ENCODE measurements around the gene LMO2. TPM values are rescaled to one million over a fixed set of nuclear protein-coding genes. Genes with fewer than 3 reads are reported as not detected.
A peak's percentile ranks its signal among the peaks of the same experiment; 100 is the strongest.

Gene LMO2
- total and polyA plus RNA-seq, 2 donors (not counting 1 experiment from before 2014, with no cell fraction given) = 6.2 to 10.7 TPM

DNA sequence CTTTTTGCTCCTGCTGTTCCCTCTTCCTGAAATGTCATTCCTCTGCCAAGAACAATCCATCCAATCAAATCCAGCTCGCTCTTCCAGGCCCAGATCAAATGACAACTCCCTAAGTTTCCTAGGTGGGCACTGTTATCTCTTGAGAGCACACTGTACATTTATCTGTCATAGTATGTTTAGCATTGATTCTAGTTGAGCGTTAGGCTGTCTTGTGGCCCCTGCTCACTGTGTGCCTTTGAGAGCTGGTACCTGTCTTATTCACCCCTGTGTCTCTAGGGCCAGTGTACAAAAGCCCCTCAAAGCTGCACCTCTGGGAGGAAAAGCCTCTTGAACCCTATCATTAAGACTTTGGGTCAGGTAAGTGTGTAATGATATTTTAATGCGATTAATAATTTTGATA lies 7.1 kb upstream of the LMO2 start:
- Histone ChIP-seq H3K27ac (ENCODE audit: low read length in 2 of 2) (no peak overlapping the region), H3K4me2 (replicated peaks; ENCODE audit: low read depth, low read length, poor library complexity, severe bottlenecking) (no peak overlapping the region), H3K27me3 (replicated peaks in 1 of 4; ENCODE audit: control extremely low read depth in 1 of 4, control insufficient read depth in 3 of 4, insufficient read depth in 4 of 4, low read length in 3 of 4) (no peaks in the 10 kb centered on the region), H4K20me1 (ENCODE audit: control insufficient read depth, insufficient read depth, low read length, poor library complexity, severe bottlenecking) (no peaks in the 10 kb centered on the region), H2AFZ (ENCODE audit: insufficient read depth, low read depth, low read length, poor library complexity, severe bottlenecking) (no peak overlapping the region), H3K9me3 (ENCODE audit: control extremely low read depth in 1 of 3, control insufficient read depth in 2 of 3, insufficient read depth in 1 of 3, low read length in 2 of 3) (no peaks in the 10 kb centered on the region), H3K79me2 (ENCODE audit: control insufficient read depth, insufficient read depth, low read length) (peaks cover 8% of the 10 kb centered on the region), H3K4me1 (ENCODE audit: control insufficient read depth in 2 of 2, insufficient read depth in 2 of 2, low read length in 2 of 2) (peaks cover 50 to 54% of the 10 kb centered on the region in 2 donors), H3K4me3 (ENCODE audit: control extremely low read depth in 1 of 5, extremely low read depth in 1 of 5, insufficient read depth in 1 of 5, low read depth in 2 of 5, low read length in 4 of 5) (no peak overlapping the region), H3K9ac (ENCODE audit: low read length) (no peak overlapping the region), H3K36me3 (replicated peaks in 1 of 2; ENCODE audit: control extremely low read depth in 1 of 2, control insufficient read depth in 1 of 2, extremely low read depth in 1 of 2, insufficient read depth in 2 of 2, low read length in 1 of 2) (no peaks in the 10 kb centered on the region)
- TF ChIP-seq CTCF (IDR thresholded peaks at IDR 0.05) = no peak
- TF ChIP-seq EZH2 (IDR thresholded peaks at IDR 0.05; ENCODE audit: borderline replicate concordance, insufficient read depth, low read depth, low read length, poor library complexity, severe bottlenecking) = no peak
- ChIA-PET POLR2A (no interaction called here), CTCF (interaction anchor here (0.6 to 1.3 kb wide), 4 partner anchors 42 to 115 kb away, joined by 3 to 5 read pairs (median 4); no protein-coding TSS in a partner anchor)
- intact Hi-C loops (cut with micrococcal nuclease) = loop anchor here (5.0 kb wide), 1 partner anchor 42 kb away; no protein-coding TSS in a partner anchor
- DNase-seq = no peak
- Mint-ChIP-seq H3K27ac (peak overlapping the region; percentile 3), H3K4me1 (peaks cover 59% of the 10 kb centered on the region), H3K4me3 (no peak overlapping the region), H3K27me3 (no peaks in the 10 kb centered on the region), H3K9me3 (ENCODE audit: insufficient read depth) (no peaks in the 10 kb centered on the region)
- no peak for ATAC-seq (ENCODE audit: low read depth)
- 100% methylated on average over 1 of the region's 3 CpGs for WGBS (ENCODE audit: insufficient coverage)

- TF ChIP-seq EZH2 (IDR thresholded peaks at IDR 0.05; ENCODE audit: borderline replicate concordance, insufficient read depth, low read depth, low read length, poor library complexity, severe bottlenecking) (no peak), CTCF (IDR thresholded peaks at IDR 0.05) (no peak)
- H3K4me1 ChIP-seq (ENCODE audit: control insufficient read depth in 2 of 2, insufficient read depth in 2 of 2, low read length in 2 of 2) = peaks cover 57 to 64% of the 10 kb centered on the region in 2 donors
- Mint-ChIP-seq H3K27ac (peak overlapping the region; percentile 39), H3K9me3 (ENCODE audit: insufficient read depth) (no peaks in the 10 kb centered on the region), H3K27me3 (no peaks in the 10 kb centered on the region), H3K4me1 (peaks cover 69% of the 10 kb centered on the region), H3K4me3 (no peak overlapping the region)
- intact Hi-C loops (cut with micrococcal nuclease) = loop anchor here (5.0 kb wide), 1 partner anchor 41 kb away; no protein-coding TSS in a partner anchor
- ChIA-PET CTCF (interaction anchor here (0.9 to 1.3 kb wide), 2 partner anchors 40 to 73 kb away, joined by 4 read pairs; no protein-coding TSS in a partner anchor), POLR2A (no interaction called here)
- no peak for DNase-seq
- H2AFZ ChIP-seq (ENCODE audit: insufficient read depth, low read depth, low read length, poor library complexity, severe bottlenecking) = peak overlapping the region; percentile 32
- no peak for ATAC-seq (ENCODE audit: low read depth)
- no peaks in the 10 kb centered on the region for H3K27me3 ChIP-seq (replicated peaks in 1 of 4; ENCODE audit: control extremely low read depth in 1 of 4, control insufficient read depth in 3 of 4, insufficient read depth in 4 of 4, low read length in 3 of 4)
- no peak overlapping the region for H3K4me2 ChIP-seq (replicated peaks; ENCODE audit: low read depth, low read length, poor library complexity, severe bottlenecking)
- H3K4me3 ChIP-seq (ENCODE audit: control extremely low read depth in 1 of 5, extremely low read depth in 1 of 5, insufficient read depth in 1 of 5, low read depth in 2 of 5, low read length in 4 of 5) = no peak overlapping the region
- H3K36me3 ChIP-seq (replicated peaks in 1 of 2; ENCODE audit: control extremely low read depth in 1 of 2, control insufficient read depth in 1 of 2, extremely low read depth in 1 of 2, insufficient read depth in 2 of 2, low read length in 1 of 2) = no peaks in the 10 kb centered on the region
- no peak overlapping the region for H3K9ac ChIP-seq (ENCODE audit: low read length)
- 88% methylated on average over 2 of the region's 4 CpGs for WGBS (ENCODE audit: insufficient coverage)
- H4K20me1 ChIP-seq (ENCODE audit: control insufficient read depth, insufficient read depth, low read length, poor library complexity, severe bottlenecking) = no peaks in the 10 kb centered on the region
- H3K9me3 ChIP-seq (ENCODE audit: control extremely low read depth in 1 of 3, control insufficient read depth in 2 of 3, insufficient read depth in 1 of 3, low read length in 2 of 3) = no peaks in the 10 kb centered on the region
- H3K79me2 ChIP-seq (ENCODE audit: control insufficient read depth, insufficient read depth, low read length) = peaks cover 8% of the 10 kb centered on the region
- peak overlapping the region in 1 of 2 donors; percentile 23 for H3K27ac ChIP-seq (ENCODE audit: low read length in 2 of 2)
These were observed 6.0 kb upstream of the LMO2 start for GRCh38 chr11:33897761-33898375.
